BLaER1 (cell line): ENCODE measurements around the gene SLC22A7.

ENCODE experiments used
- H3K27ac ChIP-seq: shearing (Covaris generic); formaldehyde crosslinking; 2 replicates; pipeline ENCODE4 v1.8.1; 2022
- H3K27me3 ChIP-seq: shearing (Covaris generic); formaldehyde crosslinking; 2 replicates; pipeline ENCODE4 v1.8.1; 2022
- H3K36me3 ChIP-seq: shearing (Covaris generic); formaldehyde crosslinking; 2 replicates; pipeline ENCODE4 v1.8.1; 2022
- H3K4me1 ChIP-seq: shearing (Covaris generic); formaldehyde crosslinking; 2 replicates; pipeline ENCODE4 v1.8.1; 2022
- H3K4me2 ChIP-seq: shearing (Covaris generic); formaldehyde crosslinking; 2 replicates; pipeline ENCODE4 v1.8.1; 2022
- H3K4me3 ChIP-seq: shearing (Covaris generic); formaldehyde crosslinking; 2 replicates; pipeline ENCODE4 v1.8.1; 2022
- H3K9ac ChIP-seq: shearing (Covaris generic); formaldehyde crosslinking; 2 replicates; pipeline ENCODE4 v1.8.1; 2022
- H3K9me3 ChIP-seq: shearing (Covaris generic); formaldehyde crosslinking; 2 replicates; pipeline ENCODE4 v1.8.1; 2022
- H4K20me1 ChIP-seq: shearing (Covaris generic); formaldehyde crosslinking; 2 replicates; pipeline ENCODE4 v1.8.1; 2022
- Cebpa-rat ChIP-seq: shearing (Covaris generic); IDR thresholded peaks from 2 replicates; pipeline ENCODE4 v1.8.1; 2022

The SLC22A7 gene

GRCh38 chr6:43282060-43282459 lies 16.0 kb upstream of the SLC22A7 start:
- H3K4me3 ChIP-seq, result no peak overlapping the region
- no peaks in the 10 kb centered on the region for H3K36me3 ChIP-seq
- peaks cover 35% of the 10 kb centered on the region for H3K27me3 ChIP-seq
- no peak for TF ChIP-seq Cebpa-rat
- no peak overlapping the region for H3K27ac ChIP-seq
- peaks cover 27% of the 10 kb centered on the region for H3K4me1 ChIP-seq
- no peaks in the 10 kb centered on the region for H3K9me3 ChIP-seq
- H4K20me1 ChIP-seq, result no peaks in the 10 kb centered on the region
- H3K9ac ChIP-seq, result no peak overlapping the region
- H3K4me2 ChIP-seq, result no peak overlapping the region

- peaks cover 35% of the 10 kb centered on the region for H3K4me1 ChIP-seq
- no peak overlapping the region for H3K27ac ChIP-seq
- H3K4me2 ChIP-seq, result peak overlapping the region; percentile 21
- H4K20me1 ChIP-seq, result no peaks in the 10 kb centered on the region
- no peaks in the 10 kb centered on the region for H3K36me3 ChIP-seq
- no peaks in the 10 kb centered on the region for H3K9me3 ChIP-seq
- no peak for TF ChIP-seq Cebpa-rat
- H3K9ac ChIP-seq, result no peak overlapping the region
- peaks cover 27% of the 10 kb centered on the region for H3K27me3 ChIP-seq
- H3K4me3 ChIP-seq, result no peak overlapping the region
Measured at GRCh38 chr6:43282636-43283513, 15.2 kb upstream of the SLC22A7 start.

- no peaks in the 10 kb centered on the region for H3K36me3 ChIP-seq
- no peaks in the 10 kb centered on the region for H4K20me1 ChIP-seq
- no peaks in the 10 kb centered on the region for H3K9me3 ChIP-seq
- TF ChIP-seq Cebpa-rat, result no peak
- H3K4me3 ChIP-seq, result no peak overlapping the region
- H3K4me1 ChIP-seq, result peaks cover 41% of the 10 kb centered on the region
- no peak overlapping the region for H3K27ac ChIP-seq
- H3K9ac ChIP-seq, result no peak overlapping the region
- peaks cover 22% of the 10 kb centered on the region for H3K27me3 ChIP-seq
- H3K4me2 ChIP-seq, result no peak overlapping the region
Measured at GRCh38 chr6:43283514-43283901, 14.6 kb upstream of the SLC22A7 start.

- H3K9me3 ChIP-seq, result no peaks in the 10 kb centered on the region
- H3K27ac ChIP-seq, result no peak overlapping the region
- H3K9ac ChIP-seq, result no peak overlapping the region
- no peak overlapping the region for H3K4me3 ChIP-seq
- no peak overlapping the region for H3K4me2 ChIP-seq
- H4K20me1 ChIP-seq, result no peaks in the 10 kb centered on the region
- H3K36me3 ChIP-seq, result no peaks in the 10 kb centered on the region
- H3K27me3 ChIP-seq, result peaks cover 22% of the 10 kb centered on the region
- H3K4me1 ChIP-seq, result peaks cover 45% of the 10 kb centered on the region
- TF ChIP-seq Cebpa-rat, result no peak
Measured at GRCh38 chr6:43283905-43284304, 14.2 kb upstream of the SLC22A7 start.

- Histone ChIP-seq H4K20me1 (no peaks in the 10 kb centered on the region), H3K36me3 (no peaks in the 10 kb centered on the region), H3K4me2 (no peak overlapping the region), H3K9me3 (no peaks in the 10 kb centered on the region), H3K9ac (no peak overlapping the region), H3K27me3 (peaks cover 22% of the 10 kb centered on the region), H3K27ac (no peak overlapping the region), H3K4me3 (no peak overlapping the region), H3K4me1 (peaks cover 48% of the 10 kb centered on the region)
- TF ChIP-seq Cebpa-rat, result no peak
Measured at GRCh38 chr6:43284991-43285781, 12.9 kb upstream of the SLC22A7 start.

GRCh38 chr6:43285832-43286231 lies 12.2 kb upstream of the SLC22A7 start:
- Histone ChIP-seq H3K27me3 (peaks cover 22% of the 10 kb centered on the region), H3K36me3 (no peaks in the 10 kb centered on the region), H3K27ac (no peak overlapping the region), H3K4me3 (no peak overlapping the region), H3K4me1 (peaks cover 48% of the 10 kb centered on the region), H3K9me3 (no peaks in the 10 kb centered on the region), H3K9ac (no peak overlapping the region), H3K4me2 (peak overlapping the region; percentile 93; the same call in 1 of the 2 replicates), H4K20me1 (no peaks in the 10 kb centered on the region)
- no peak for TF ChIP-seq Cebpa-rat

GRCh38 chr6:43286456-43286979 lies 11.5 kb upstream of the SLC22A7 start:
- Histone ChIP-seq H3K4me2 (peak overlapping the region; percentile 93), H3K4me1 (peaks cover 48% of the 10 kb centered on the region), H3K4me3 (no peak overlapping the region), H3K9me3 (no peaks in the 10 kb centered on the region), H3K27me3 (peaks cover 22% of the 10 kb centered on the region), H3K27ac (peak overlapping the region; percentile 76; the same call in 1 of the 2 replicates), H3K36me3 (no peaks in the 10 kb centered on the region), H4K20me1 (no peaks in the 10 kb centered on the region), H3K9ac (no peak overlapping the region)
- no peak for TF ChIP-seq Cebpa-rat

- peak overlapping the region; percentile 76; the same call in 1 of the 2 replicates for H3K27ac ChIP-seq
Measured at GRCh38 chr6:43286980-43287716, 10.9 kb upstream of the SLC22A7 start.

More at GRCh38 chr6:43286980-43287716, 10.9 kb upstream of the SLC22A7 start:
- peaks cover 48% of the 10 kb centered on the region for H3K4me1 ChIP-seq
- TF ChIP-seq Cebpa-rat, result no peak
- H3K9me3 ChIP-seq, result no peaks in the 10 kb centered on the region
- no peak overlapping the region for H3K4me3 ChIP-seq
- peak overlapping the region; percentile 53; the same call in 1 of the 2 replicates for H3K9ac ChIP-seq
- H3K36me3 ChIP-seq, result no peaks in the 10 kb centered on the region
- peaks cover 22% of the 10 kb centered on the region for H3K27me3 ChIP-seq
- H4K20me1 ChIP-seq, result no peaks in the 10 kb centered on the region
- peak overlapping the region; percentile 93 for H3K4me2 ChIP-seq
